SJCRH30 (cell line): ENCODE results near the gene ERBB3. TPM values are rescaled to one million over a fixed set of nuclear protein-coding genes. Genes with fewer than 3 reads are reported as not detected.
"Not testable (repeated sequence)": the region's sequence is repeated elsewhere in the genome, so short reads cannot be mapped to it uniquely, and the experiment has no call there.

Source experiments
- DNase-seq, 2 experiments: peaks; one replicate each; pipeline ENCODE4 v3.0.0-alpha.2; 2015 to 2020
- H3K27ac ChIP-seq: fragments of 250-450 bp; sonication (Bioruptor Pico); 2 replicates; pipeline ENCODE4 v1.5.1; 2020; ENCODE audit warnings: mild to moderate bottlenecking, moderate library complexity
- H3K27me3 ChIP-seq: fragments of 250-450 bp; sonication (Bioruptor Pico); 2 replicates; pipeline ENCODE4 v1.5.1; 2020; ENCODE audit warnings: mild to moderate bottlenecking, moderate library complexity
- H3K36me3 ChIP-seq: fragments of 250-450 bp; sonication (Bioruptor Pico); 2 replicates; pipeline ENCODE4 v1.5.1; 2020; ENCODE audit warnings: mild to moderate bottlenecking, moderate library complexity
- H3K4me1 ChIP-seq: fragments of 250-450 bp; sonication (Bioruptor Pico); 2 replicates; pipeline ENCODE4 v1.5.1; 2020; ENCODE audit warnings: mild to moderate bottlenecking, moderate library complexity
- H3K4me3 ChIP-seq: fragments of 250-450 bp; sonication (Bioruptor Pico); 2 replicates; pipeline ENCODE4 v1.5.1; 2020; ENCODE audit warnings: mild to moderate bottlenecking, moderate library complexity
- H3K9me3 ChIP-seq: fragments of 250-450 bp; sonication (Bioruptor Pico); replicated peaks from 2 replicates; pipeline ENCODE4 v1.5.1; 2020; ENCODE audit warnings: mild to moderate bottlenecking, moderate library complexity
- total RNA-seq: library from RNA; depleted of rRNA; stranded (reverse); fragments of >200 nt; shearing (Covaris generic); gene quantifications from 2 replicates; pipeline ENCODE4 v1.2.3, GENCODE V29; 2014; rRNA removed

The ERBB3 gene
- 38.0 and 38.8 TPM in 2 replicates for total RNA-seq

GRCh38 chr12:56079723-56080555 is at the start of gene ERBB3:
Gene ERBB3, plus strand, starts transcription at chr12:56080165. Its CDS starts 136 bp downstream, at chr12:56080301.
- H3K36me3 ChIP-seq: peaks cover 3% of the 10 kb centered on the region; the same call in 1 of the 2 replicates
- peaks cover 25% of the 10 kb centered on the region for H3K4me1 ChIP-seq
- peak within 1 kb of the TSS; percentile 97 for H3K27ac ChIP-seq
- peak; percentile 87 to 90 for DNase-seq
- H3K27me3 ChIP-seq: no peaks in the 10 kb centered on the region
- peak within 1 kb of the TSS; percentile 86 for H3K4me3 ChIP-seq
- H3K9me3 ChIP-seq: no peaks in the 10 kb centered on the region

- 0 out of 2 replicates have a peak, but pooled peaks cover 4% of the 10 kb centered on the region for H3K36me3 ChIP-seq
- no peak overlapping the region for H3K4me3 ChIP-seq
- DNase-seq: no peak
- H3K9me3 ChIP-seq: no peaks in the 10 kb centered on the region
- no peak overlapping the region for H3K27ac ChIP-seq
- H3K27me3 ChIP-seq: no peaks in the 10 kb centered on the region
- H3K4me1 ChIP-seq: no peaks in the 10 kb centered on the region; the same call in 1 of the 2 replicates
Measured at GRCh38 chr12:56031987-56032386, 48.0 kb upstream of the ERBB3 start.

- Histone ChIP-seq H3K9me3 (no peaks in the 10 kb centered on the region), H3K4me1 (no peaks in the 10 kb centered on the region), H3K27me3 (no peaks in the 10 kb centered on the region), H3K36me3 (0 out of 2 replicates have a peak, but pooled peaks cover under 1% of the 10 kb centered on the region), H3K4me3 (no peak overlapping the region), H3K27ac (no peak overlapping the region)
- no peak for DNase-seq
Measured at GRCh38 chr12:56034586-56035332, 45.2 kb upstream of the ERBB3 start.

- Histone ChIP-seq H3K4me3 (no peak overlapping the region), H3K36me3 (no peaks in the 10 kb centered on the region), H3K9me3 (no peaks in the 10 kb centered on the region), H3K4me1 (no peaks in the 10 kb centered on the region; the same call in 1 of the 2 replicates), H3K27ac (no peak overlapping the region), H3K27me3 (no peaks in the 10 kb centered on the region)
- DNase-seq: no peak
Measured at GRCh38 chr12:56037161-56037560, 42.8 kb upstream of the ERBB3 start.

GRCh38 chr12:56038022-56038655 is 41.8 kb upstream of the ERBB3 start:
- H3K36me3 ChIP-seq: peaks cover 6% of the 10 kb centered on the region
- H3K9me3 ChIP-seq: no peaks in the 10 kb centered on the region
- no peak overlapping the region for H3K27ac ChIP-seq
- no peak overlapping the region for H3K4me3 ChIP-seq
- DNase-seq: no peak
- no peaks in the 10 kb centered on the region for H3K27me3 ChIP-seq
- H3K4me1 ChIP-seq: peaks cover 4% of the 10 kb centered on the region; the same call in 1 of the 2 replicates

GRCh38 chr12:56040151-56040550 is 39.8 kb upstream of the ERBB3 start:
- H3K27ac ChIP-seq: no peak overlapping the region
- H3K36me3 ChIP-seq: peaks cover 24% of the 10 kb centered on the region
- H3K4me1 ChIP-seq: peaks cover 6% of the 10 kb centered on the region; the same call in 1 of the 2 replicates
- H3K27me3 ChIP-seq: no peaks in the 10 kb centered on the region
- no peak overlapping the region for H3K4me3 ChIP-seq
- no peak for DNase-seq
- no peaks in the 10 kb centered on the region for H3K9me3 ChIP-seq

- peak overlapping the region; percentile 54 for H3K27ac ChIP-seq
- peaks cover 27% of the 10 kb centered on the region for H3K36me3 ChIP-seq
- H3K4me1 ChIP-seq: peaks cover 6% of the 10 kb centered on the region; the same call in 1 of the 2 replicates
- peak in 1 of 2 experiments; percentile 9 for DNase-seq
- H3K9me3 ChIP-seq: no peaks in the 10 kb centered on the region
- peak overlapping the region; percentile 89 for H3K4me3 ChIP-seq
- H3K27me3 ChIP-seq: no peaks in the 10 kb centered on the region
Measured at GRCh38 chr12:56040963-56041551, 38.9 kb upstream of the ERBB3 start.

GRCh38 chr12:56041552-56042429 is 38.2 kb upstream of the ERBB3 start, which contains the start of gene RPS26:
Gene RPS26, plus strand, starts transcription at chr12:56041918. Its CDS starts 249 bp downstream, at chr12:56042167.
- peak within 1 kb of the TSS; percentile 89 for H3K4me3 ChIP-seq
- peaks cover 6% of the 10 kb centered on the region; the same call in 1 of the 2 replicates for H3K4me1 ChIP-seq
- no peaks in the 10 kb centered on the region for H3K27me3 ChIP-seq
- peak; percentile 98 to 99 for DNase-seq
- H3K36me3 ChIP-seq: peaks cover 27% of the 10 kb centered on the region
- no peaks in the 10 kb centered on the region for H3K9me3 ChIP-seq
- peak within 1 kb of the TSS; percentile 94 for H3K27ac ChIP-seq

- Histone ChIP-seq H3K27ac (peak overlapping the region; percentile 94), H3K36me3 (peaks cover 27% of the 10 kb centered on the region), H3K4me3 (peak overlapping the region; percentile 89)
- DNase-seq, H3K4me1 ChIP-seq, H3K27me3 ChIP-seq, H3K9me3 ChIP-seq: not testable (repeated sequence)
Measured at GRCh38 chr12:56042430-56042813, 37.5 kb upstream of the ERBB3 start.

- H3K27ac ChIP-seq: peak overlapping the region; percentile 94
- H3K9me3 ChIP-seq: no peaks in the 10 kb centered on the region
- H3K4me1 ChIP-seq: peaks cover 6% of the 10 kb centered on the region; the same call in 1 of the 2 replicates
- H3K36me3 ChIP-seq: peaks cover 27% of the 10 kb centered on the region
- peak overlapping the region; percentile 89 for H3K4me3 ChIP-seq
- no peaks in the 10 kb centered on the region for H3K27me3 ChIP-seq
- no peak for DNase-seq
Measured at GRCh38 chr12:56042843-56043242, 37.1 kb upstream of the ERBB3 start.

GRCh38 chr12:56046027-56046780 is 33.8 kb upstream of the ERBB3 start:
- Histone ChIP-seq H3K4me3 (no peak overlapping the region), H3K27ac (no peak overlapping the region), H3K4me1 (0 out of 2 replicates have a peak, but pooled peaks cover 6% of the 10 kb centered on the region), H3K27me3 (no peaks in the 10 kb centered on the region), H3K9me3 (no peaks in the 10 kb centered on the region), H3K36me3 (peaks cover 27% of the 10 kb centered on the region)
- no peak for DNase-seq

GRCh38 chr12:56053407-56053893 is 26.5 kb upstream of the ERBB3 start:
- no peak for DNase-seq

GRCh38 chr12:56059964-56060363 is 20.0 kb upstream of the ERBB3 start:
- H3K4me3 ChIP-seq, H3K9me3 ChIP-seq, H3K27ac ChIP-seq, H3K36me3 ChIP-seq, H3K4me1 ChIP-seq, DNase-seq, H3K27me3 ChIP-seq: not testable (repeated sequence)

More at GRCh38 chr12:56053407-56053893, 26.5 kb upstream of the ERBB3 start:
- Histone ChIP-seq H3K36me3 (no peaks in the 10 kb centered on the region), H3K27ac (no peak overlapping the region), H3K4me1 (no peaks in the 10 kb centered on the region), H3K27me3 (no peaks in the 10 kb centered on the region), H3K9me3 (no peaks in the 10 kb centered on the region), H3K4me3 (no peak overlapping the region)
